Measurements from ENCODE around the gene PRKCH.
A peak's percentile ranks its signal among the peaks of the same experiment; 100 is the strongest.

Gene PRKCH

GRCh38 chr14:61341275-61342206, 20.2 kb downstream of the PRKCH start:
- no peak for DNase-seq

- peak; percentile 32 for DNase-seq
These were observed 21.1 kb downstream of the PRKCH start for GRCh38 chr14:61342486-61342885.

GRCh38 chr14:61342932-61343331, 21.6 kb downstream of the PRKCH start:
- peak; percentile 39 for DNase-seq

- peak; percentile 72 for DNase-seq
These were observed 22.1 kb downstream of the PRKCH start for GRCh38 chr14:61343471-61343870.

GRCh38 chr14:61343991-61344405, 22.6 kb downstream of the PRKCH start:
- DNase-seq = peak; percentile 96

- peak; percentile 87 for DNase-seq
These were observed 23.2 kb downstream of the PRKCH start for GRCh38 chr14:61344437-61345150.

GRCh38 chr14:61345151-61345482, 23.7 kb downstream of the PRKCH start:
- no peak for DNase-seq

- DNase-seq = peak; percentile 28
These were observed 24.8 kb downstream of the PRKCH start for GRCh38 chr14:61346221-61346620.

- no peak for DNase-seq
These were observed 25.4 kb downstream of the PRKCH start for GRCh38 chr14:61346793-61347192.

- DNase-seq = peak; percentile 73
These were observed 26.6 kb downstream of the PRKCH start for GRCh38 chr14:61347826-61348443.

- DNase-seq = no peak
These were observed 29.3 kb downstream of the PRKCH start for GRCh38 chr14:61350427-61351270.

- DNase-seq = no peak
These were observed 30.1 kb downstream of the PRKCH start for GRCh38 chr14:61351477-61351876.

GRCh38 chr14:61355892-61356325, 34.5 kb downstream of the PRKCH start:
- peak; percentile 89 for DNase-seq

- no peak for DNase-seq
These were observed 35.7 kb downstream of the PRKCH start for GRCh38 chr14:61357123-61357522.

- peak; percentile 33 for DNase-seq
These were observed 37.3 kb downstream of the PRKCH start for GRCh38 chr14:61358554-61359226.

- DNase-seq = no peak
These were observed 39.6 kb downstream of the PRKCH start for GRCh38 chr14:61360796-61361525.

GRCh38 chr14:61362072-61362750, 40.8 kb downstream of the PRKCH start:
- peak; percentile 24 for DNase-seq

- no peak for DNase-seq
These were observed 42.9 kb downstream of the PRKCH start for GRCh38 chr14:61364243-61364642.

- DNase-seq = peak; percentile 25
These were observed 44.4 kb downstream of the PRKCH start for GRCh38 chr14:61365667-61366212.

GRCh38 chr14:61368114-61368710, 46.8 kb downstream of the PRKCH start:
- peak; percentile 50 for DNase-seq
